Testis (tissue), 2 donors: ENCODE results near the gene RPS18.

Source experiments
- POLR2A ChIP-seq: fragments of 450-650 bp; IDR thresholded peaks from one replicate; pipeline ENCODE4 v1.6.1; 2017; ENCODE audit warnings: antibody characterized with exemption, mild to moderate bottlenecking, moderate library complexity
- TF ChIP-seq, protein P1 (sequence below), 3 experiments: fragments of 450-650 bp in 2 of 3; fragments of 200-600 bp in 1 of 3; sonication (generic) in 1 of 3; IDR thresholded peaks; one replicate each; pipeline ENCODE4 v1.5.1; 2016 to 2019; ENCODE audit warnings: antibody characterized with exemption in 3 of 3, mild to moderate bottlenecking in 2 of 3, moderate library complexity in 1 of 3

DNA sequence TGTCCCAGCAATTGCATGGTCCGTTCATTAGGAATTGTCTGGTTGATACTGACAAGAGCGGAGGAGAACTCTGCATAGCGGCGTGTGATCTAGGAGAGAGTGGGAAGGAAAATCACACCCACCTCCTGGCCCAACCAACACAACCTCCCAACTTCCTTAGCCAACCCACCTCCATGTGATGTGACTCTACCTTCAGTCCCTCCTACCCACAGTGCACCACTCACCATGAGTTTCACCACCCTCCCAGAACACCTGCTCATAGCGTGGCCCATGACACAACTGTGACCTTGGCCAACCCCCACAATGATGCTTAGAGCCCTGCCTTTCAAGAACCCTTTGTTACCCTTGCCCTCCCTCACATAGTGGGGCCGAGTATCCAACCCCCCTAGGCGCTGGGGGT is 7.9 kb upstream of the RPS18 start:
- TF ChIP-seq, protein P1, sequence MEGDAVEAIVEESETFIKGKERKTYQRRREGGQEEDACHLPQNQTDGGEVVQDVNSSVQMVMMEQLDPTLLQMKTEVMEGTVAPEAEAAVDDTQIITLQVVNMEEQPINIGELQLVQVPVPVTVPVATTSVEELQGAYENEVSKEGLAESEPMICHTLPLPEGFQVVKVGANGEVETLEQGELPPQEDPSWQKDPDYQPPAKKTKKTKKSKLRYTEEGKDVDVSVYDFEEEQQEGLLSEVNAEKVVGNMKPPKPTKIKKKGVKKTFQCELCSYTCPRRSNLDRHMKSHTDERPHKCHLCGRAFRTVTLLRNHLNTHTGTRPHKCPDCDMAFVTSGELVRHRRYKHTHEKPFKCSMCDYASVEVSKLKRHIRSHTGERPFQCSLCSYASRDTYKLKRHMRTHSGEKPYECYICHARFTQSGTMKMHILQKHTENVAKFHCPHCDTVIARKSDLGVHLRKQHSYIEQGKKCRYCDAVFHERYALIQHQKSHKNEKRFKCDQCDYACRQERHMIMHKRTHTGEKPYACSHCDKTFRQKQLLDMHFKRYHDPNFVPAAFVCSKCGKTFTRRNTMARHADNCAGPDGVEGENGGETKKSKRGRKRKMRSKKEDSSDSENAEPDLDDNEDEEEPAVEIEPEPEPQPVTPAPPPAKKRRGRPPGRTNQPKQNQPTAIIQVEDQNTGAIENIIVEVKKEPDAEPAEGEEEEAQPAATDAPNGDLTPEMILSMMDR (IDR thresholded peaks at IDR 0.05): no peak
- TF ChIP-seq POLR2A: no peak
